IMR-90 (cell line): ENCODE data around the gene GCK. TPM values are rescaled to one million over a fixed set of nuclear protein-coding genes. Genes with fewer than 3 reads are reported as not detected.

Source experiments
- ATAC-seq: fragments of 200-7000 bp; cut with Tn5 transposase; 2 replicates; pipeline ENCODE4 v1.9.1; 2020; ENCODE audit warnings: low read depth, mild to moderate bottlenecking, moderate library complexity
- BruUV-seq: library from RNA; stranded (reverse); fragments of 400-500 nt; replicated peaks from 2 replicates; lab custom pipeline; 2021; lab: Mats Ljungman, UMichigan
- CTCF ChIA-PET: fragments of 300-600 bp; formaldehyde crosslinking; extraction: SDS; loops from one replicate; lab custom pipeline; 2021; ENCODE audit warnings: antibody characterized with exemption; lab: Yijun Ruan, JAX
- POLR2A ChIA-PET: fragments of 300-600 bp; sonication (Branson Sonifier 250); formaldehyde crosslinking; loops from one replicate; lab custom pipeline; 2022; ENCODE audit warnings: antibody characterized with exemption; ENCODE audit not compliant: unreplicated experiment; lab: Charles Lee
- DNase-seq: peaks from one replicate; pipeline ENCODE4 v3.0.0; 2013
- H2AFZ ChIP-seq: replicated peaks from 2 replicates; pipeline ENCODE3; 2013; ENCODE audit warnings: low read length, mild to moderate bottlenecking; ENCODE audit not compliant: poor library complexity
- H2AK5ac ChIP-seq: 2 replicates; pipeline ENCODE4 v1.6.1; 2013; ENCODE audit warnings: low read depth, low read length, inconsistent platforms
- H2AK9ac ChIP-seq: replicated peaks from 2 replicates; pipeline ENCODE3; 2013; ENCODE audit warnings: mild to moderate bottlenecking, low read depth, low read length, moderate library complexity; ENCODE audit not compliant: poor library complexity
- H2BK120ac ChIP-seq: 2 replicates; pipeline ENCODE4 v1.6.1; 2013; ENCODE audit warnings: low read depth, low read length, inconsistent platforms
- H2BK15ac ChIP-seq: 3 replicates; pipeline ENCODE4 v1.6.1; 2013; ENCODE audit warnings: low read depth, low read length, inconsistent platforms
- H2BK20ac ChIP-seq: 2 replicates; pipeline ENCODE4 v1.6.1; 2013; ENCODE audit warnings: low read depth, mild to moderate bottlenecking, inconsistent platforms, low read length, moderate library complexity
- H2BK5ac ChIP-seq: 2 replicates; pipeline ENCODE4 v1.6.1; 2013; ENCODE audit warnings: mild to moderate bottlenecking, low read depth, low read length, inconsistent platforms; ENCODE audit not compliant: poor library complexity, severe bottlenecking
- H3K14ac ChIP-seq: replicated peaks from 2 replicates; pipeline ENCODE4 v1.6.1; 2013; ENCODE audit warnings: low read depth, low read length, inconsistent platforms
- H3K18ac ChIP-seq: 2 replicates; pipeline ENCODE4 v1.6.1; 2013; ENCODE audit warnings: low read depth, low read length, control low read depth
- H3K23ac ChIP-seq: 2 replicates; pipeline ENCODE4 v1.6.1; 2013; ENCODE audit warnings: low read depth, low read length, inconsistent platforms
- H3K27ac ChIP-seq: 2 replicates; pipeline ENCODE4 v1.5.1; 2013; ENCODE audit warnings: mild to moderate bottlenecking, control low read depth, low read length; ENCODE audit not compliant: insufficient read depth
- H3K27me3 ChIP-seq: 2 replicates; pipeline ENCODE4 v1.6.1; 2013; ENCODE audit warnings: low read length; ENCODE audit not compliant: control insufficient read depth, insufficient read depth
- H3K36me3 ChIP-seq: 2 replicates; pipeline ENCODE4 v1.6.1; 2013; ENCODE audit warnings: low read length, mixed read lengths; ENCODE audit not compliant: control insufficient read depth, insufficient read depth
- H3K4ac ChIP-seq: 2 replicates; pipeline ENCODE4 v1.6.1; 2013; ENCODE audit warnings: low read depth, low read length, inconsistent platforms
- H3K4me1 ChIP-seq: 2 replicates; pipeline ENCODE4 v1.6.1; 2013; ENCODE audit warnings: low read length, mixed read lengths; ENCODE audit not compliant: control insufficient read depth, insufficient read depth
- H3K4me2 ChIP-seq: 2 replicates; pipeline ENCODE4 v1.6.1; 2013; ENCODE audit warnings: low read depth, mild to moderate bottlenecking, control low read depth, low read length, moderate library complexity
- H3K4me3 ChIP-seq: 2 replicates; pipeline ENCODE4 v1.5.1; 2013; ENCODE audit warnings: low read depth, mild to moderate bottlenecking, control low read depth, low read length, moderate library complexity; ENCODE audit not compliant: insufficient read depth
- H3K56ac ChIP-seq: 2 replicates; pipeline ENCODE4 v1.6.1; 2013; ENCODE audit warnings: low read length, inconsistent platforms; ENCODE audit not compliant: insufficient read depth; ENCODE audit errors: extremely low read depth
- H3K79me1 ChIP-seq, 2 experiments: 2 replicates each; pipeline ENCODE4 v1.6.1; 2013; ENCODE audit warnings: low read length in 2 of 2, inconsistent platforms in 1 of 2, low read depth in 1 of 2
- H3K9ac ChIP-seq: 2 replicates; pipeline ENCODE4 v1.6.1; 2013; ENCODE audit warnings: low read depth, low read length, control low read depth
- H3K9me1 ChIP-seq: 2 replicates; pipeline ENCODE4 v1.6.1; 2013; ENCODE audit warnings: low read length, inconsistent platforms; ENCODE audit not compliant: insufficient read depth
- H3K9me3 ChIP-seq: 2 replicates; pipeline ENCODE4 v1.6.1; 2013; ENCODE audit warnings: low read length; ENCODE audit not compliant: control insufficient read depth, insufficient read depth
- H4K20me1 ChIP-seq: 2 replicates; pipeline ENCODE4 v1.6.1; 2013; ENCODE audit warnings: low read length, inconsistent platforms; ENCODE audit not compliant: insufficient read depth
- H4K5ac ChIP-seq: 2 replicates; pipeline ENCODE4 v1.6.1; 2013; ENCODE audit warnings: mild to moderate bottlenecking, low read depth, low read length, control low read depth
- H4K8ac ChIP-seq, 2 experiments: 2 replicates each; pipeline ENCODE4 v1.6.1; 2013; ENCODE audit warnings: low read depth in 2 of 2, low read length in 2 of 2, control low read depth in 1 of 2, inconsistent platforms in 1 of 2
- H4K91ac ChIP-seq: 2 replicates; pipeline ENCODE4 v1.6.1; 2013; ENCODE audit warnings: low read depth, low read length, inconsistent platforms; ENCODE audit not compliant: insufficient read depth
- CEBPB ChIP-seq: IDR thresholded peaks from 2 replicates; pipeline ENCODE4 v1.6.1; 2012; ENCODE audit warnings: low read depth, low read length, improper control_type of control experiment
- CHD1 ChIP-seq: IDR thresholded peaks from 2 replicates; pipeline ENCODE4 v1.6.1; 2012; ENCODE audit warnings: low read depth, low read length, improper control_type of control experiment
- FOS ChIP-seq: fragments of 150-350 bp; IDR thresholded peaks from 2 replicates; pipeline ENCODE4 v1.6.1; 2016; ENCODE audit warnings: low read depth, low read length
- POLR2A ChIP-seq: IDR thresholded peaks from 2 replicates; pipeline ENCODE4 v1.6.1; 2012; ENCODE audit warnings: mild to moderate bottlenecking, low read depth, low read length
- RFX5 ChIP-seq: IDR thresholded peaks from 2 replicates; pipeline ENCODE4 v1.8.0; 2012; ENCODE audit warnings: low read depth, mild to moderate bottlenecking, low read length, moderate library complexity
- WGBS, 2 experiments: methylation state at CpG; one replicate each; pipeline versions ENCODE4 v1.1.5 to v1.1.7; 2013; ENCODE audit warnings: missing lambda C conversion rate in 2 of 2; ENCODE audit not compliant: insufficient read length in 1 of 2; ENCODE audit errors: extremely low coverage in 2 of 2; 5-methylcytosine and 5-hydroxymethylcytosine counted together
- dilution Hi-C: fragments of 300-500 bp; cut with HindIII; formaldehyde crosslinking; loops from one replicate; pipeline ENCODE4 v1.14.3; 2018; ENCODE audit warnings: low sequenced_read_pairs; ENCODE audit not compliant: unreplicated experiment
- in situ Hi-C: fragments of 300-500 bp; cut with MboI; formaldehyde crosslinking; loops from 3 replicates; pipeline ENCODE4 v1.14.3; 2019; ENCODE audit warnings: low sequenced_read_pairs, inconsistent platforms, mixed read lengths
- intact Hi-C: fragments of 100-400 bp; cut with micrococcal nuclease; formaldehyde crosslinking; loops from 2 replicates; pipeline ENCODE4 v1.10.0; 2022
- polyA plus RNA-seq, 3 experiments: library from polyadenylated mRNA; depleted of rRNA; stranded (reverse); fragments of >200 nt; gene quantifications; 2 replicates each; pipeline ENCODE4 v1.2.3, GENCODE V29; 2012; ENCODE audit warnings: low replicate concordance in 1 of 3
- total RNA-seq: library from RNA; depleted of rRNA; stranded (reverse); fragments of >200 nt; gene quantifications from 2 replicates; pipeline ENCODE4 v1.2.3, GENCODE V29; 2012
- TF ChIP-seq, protein P1 (sequence below): conservative IDR thresholded peaks from 2 replicates; pipeline ENCODE4 v1.5.1; 2012; ENCODE audit warnings: mild to moderate bottlenecking, low read depth, low read length, improper control_type of control experiment

Gene GCK
- total and polyA plus RNA-seq, 2 of the 4 experiments (the other 2 are of a cell fraction), result 0.14 to 0.18 TPM

DNA sequence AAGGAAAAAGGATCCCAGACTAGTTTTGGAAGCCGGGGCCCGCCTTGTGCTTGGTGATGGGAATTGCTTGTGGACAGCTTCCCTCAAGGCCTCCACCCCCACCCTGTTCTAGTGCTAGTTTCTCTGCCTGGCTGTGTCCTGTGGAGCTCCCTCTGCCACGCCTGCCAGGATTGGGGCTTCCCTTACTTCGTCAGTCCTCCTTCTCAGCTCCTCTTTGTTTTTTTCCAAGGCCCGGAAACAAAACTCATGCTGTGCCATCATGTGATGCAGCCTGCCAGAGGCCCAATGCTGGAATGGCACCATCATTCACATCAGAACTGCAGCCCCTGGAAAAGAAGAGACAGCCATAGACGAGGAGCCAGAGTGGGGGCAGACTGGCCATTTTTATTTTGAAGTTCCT lies 22.8 kb upstream of the GCK start:
- Histone ChIP-seq H3K4me3 (no peak overlapping the region), H3K4ac (no peak overlapping the region), H3K56ac (no peak overlapping the region), H2BK15ac (no peak overlapping the region), H2AFZ (no peak overlapping the region), H3K23ac (no peak overlapping the region), H4K5ac (no peak overlapping the region), H3K36me3 (peaks cover 62% of the 10 kb centered on the region), H3K9me1 (no peaks in the 10 kb centered on the region; the same call in 1 of the 2 replicates), H4K91ac (no peak overlapping the region), H3K27me3 (no peaks in the 10 kb centered on the region), H2AK9ac (no peak overlapping the region), H2AK5ac (no peak overlapping the region), H3K14ac (no peak overlapping the region), H2BK5ac (no peak overlapping the region), H3K4me2 (no peak overlapping the region), H3K18ac (no peak overlapping the region), H4K20me1 (peaks cover 12% of the 10 kb centered on the region), H2BK20ac (no peak overlapping the region), H3K9me3 (no peaks in the 10 kb centered on the region), H2BK120ac (no peak overlapping the region), H3K9ac (no peak overlapping the region), H3K27ac (no peak overlapping the region), H3K79me1 (peaks cover 11 to 25% of the 10 kb centered on the region in 2 experiments), H3K4me1 (no peaks in the 10 kb centered on the region), H4K8ac (no peak overlapping the region)
- dilution Hi-C loops, result no loop called here
- BruUV-seq, result no TSS peak
- WGBS, 2 experiments, result 93% methylated on average over 3 of the region's 6 CpGs; no CpG with 5 or more reads in 1 of the 2 experiments
- intact Hi-C loops, result no loop called here
- in situ Hi-C loops, result no loop called here
- no peak for DNase-seq
- POLR2A ChIA-PET, result interaction anchor here (0.5 kb wide), 1 partner anchor 10 kb away, joined by 5 read pairs; no protein-coding TSS in a partner anchor
- CTCF ChIA-PET, result no interaction called here
- ATAC-seq, result no peak
- no peak for TF ChIP-seq FOS
- no peak for TF ChIP-seq CHD1
- no peak for TF ChIP-seq POLR2A
- no peak for TF ChIP-seq CEBPB
- TF ChIP-seq, protein P1, sequence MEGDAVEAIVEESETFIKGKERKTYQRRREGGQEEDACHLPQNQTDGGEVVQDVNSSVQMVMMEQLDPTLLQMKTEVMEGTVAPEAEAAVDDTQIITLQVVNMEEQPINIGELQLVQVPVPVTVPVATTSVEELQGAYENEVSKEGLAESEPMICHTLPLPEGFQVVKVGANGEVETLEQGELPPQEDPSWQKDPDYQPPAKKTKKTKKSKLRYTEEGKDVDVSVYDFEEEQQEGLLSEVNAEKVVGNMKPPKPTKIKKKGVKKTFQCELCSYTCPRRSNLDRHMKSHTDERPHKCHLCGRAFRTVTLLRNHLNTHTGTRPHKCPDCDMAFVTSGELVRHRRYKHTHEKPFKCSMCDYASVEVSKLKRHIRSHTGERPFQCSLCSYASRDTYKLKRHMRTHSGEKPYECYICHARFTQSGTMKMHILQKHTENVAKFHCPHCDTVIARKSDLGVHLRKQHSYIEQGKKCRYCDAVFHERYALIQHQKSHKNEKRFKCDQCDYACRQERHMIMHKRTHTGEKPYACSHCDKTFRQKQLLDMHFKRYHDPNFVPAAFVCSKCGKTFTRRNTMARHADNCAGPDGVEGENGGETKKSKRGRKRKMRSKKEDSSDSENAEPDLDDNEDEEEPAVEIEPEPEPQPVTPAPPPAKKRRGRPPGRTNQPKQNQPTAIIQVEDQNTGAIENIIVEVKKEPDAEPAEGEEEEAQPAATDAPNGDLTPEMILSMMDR, result no peak
- no peak for TF ChIP-seq RFX5
